ENCODE measurements around the gene DMRTC2. TPM values are rescaled to one million over a fixed set of nuclear protein-coding genes. Genes with fewer than 3 reads are reported as not detected.

DMRTC2 gene
- not detected in 2 replicates for total RNA-seq

DNA sequence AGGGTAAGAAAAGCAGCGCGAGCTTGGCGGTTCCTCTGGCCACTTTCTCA is at the start of gene DMRTC2:
Gene DMRTC2, plus strand, starts transcription at position 42 of the 50 bp plus-strand sequence. CDS start 2,387 bp downstream, outside the sequence.

DNA sequence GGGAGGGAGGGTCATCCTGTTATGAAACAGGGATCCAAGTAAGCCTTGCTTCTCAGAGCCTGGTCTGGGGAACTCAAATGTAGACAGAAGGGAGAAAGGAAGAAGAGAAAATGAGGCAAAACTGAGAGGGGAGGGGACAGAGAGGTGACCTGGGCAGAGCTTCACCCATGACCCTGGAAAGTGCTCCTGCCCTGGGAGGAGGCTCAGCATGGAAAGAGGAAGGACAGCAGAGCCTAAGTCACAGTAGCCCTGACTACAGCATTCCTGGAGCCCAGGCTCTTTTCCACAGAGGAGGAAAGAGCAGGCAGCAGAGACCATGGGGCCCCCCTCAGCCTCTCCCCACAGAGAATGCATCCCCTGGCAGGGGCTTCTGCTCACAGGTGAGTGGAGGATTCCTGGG is 48.5 kb upstream of the DMRTC2 start, which contains the start of gene CEACAM3:
Gene CEACAM3, plus strand, starts transcription at position 226 of the 400 bp plus-strand sequence. Its CDS starts 91 bp downstream, at position 317.

DNA sequence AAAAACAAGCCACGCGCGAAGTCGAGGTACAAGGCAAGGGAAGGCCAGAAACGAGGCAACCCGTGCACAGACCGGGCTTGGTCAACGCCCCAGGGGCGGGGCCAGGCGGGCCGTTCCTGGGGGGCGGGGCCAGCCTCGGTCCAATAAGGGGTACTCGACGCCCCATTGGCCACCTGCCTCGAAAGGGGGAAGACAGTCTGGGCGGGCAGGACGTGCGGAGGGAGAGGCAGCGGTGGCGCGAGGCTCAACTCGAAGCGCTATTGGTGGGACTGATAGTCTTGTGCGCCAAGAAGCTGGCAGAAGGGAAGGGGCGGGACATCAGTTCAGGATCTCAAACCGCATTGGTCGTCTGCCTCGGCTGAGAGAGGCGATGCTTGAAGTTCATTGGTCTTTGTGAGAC is 241 bp upstream of the DMRTC2 start, which contains the start of gene LYPD4:
Gene LYPD4, minus strand, starts transcription at position 83 of the 400 bp plus-strand sequence. CDS start 5,398 bp downstream, outside the sequence.

GRCh38 chr19:41859618-41860418 is 15.0 kb downstream of the DMRTC2 start, which contains the start of gene RPS19:
RPS19 (plus strand) TSS chr19:41860255; CDS start chr19:41860775, 520 bp downstream.

GRCh38 chr19:41876847-41877832 is 32.3 kb downstream of the DMRTC2 start, which contains the start of gene CD79A:
CD79A (plus strand) TSS chr19:41877279; CDS start chr19:41877305, 26 bp downstream.

DNA sequence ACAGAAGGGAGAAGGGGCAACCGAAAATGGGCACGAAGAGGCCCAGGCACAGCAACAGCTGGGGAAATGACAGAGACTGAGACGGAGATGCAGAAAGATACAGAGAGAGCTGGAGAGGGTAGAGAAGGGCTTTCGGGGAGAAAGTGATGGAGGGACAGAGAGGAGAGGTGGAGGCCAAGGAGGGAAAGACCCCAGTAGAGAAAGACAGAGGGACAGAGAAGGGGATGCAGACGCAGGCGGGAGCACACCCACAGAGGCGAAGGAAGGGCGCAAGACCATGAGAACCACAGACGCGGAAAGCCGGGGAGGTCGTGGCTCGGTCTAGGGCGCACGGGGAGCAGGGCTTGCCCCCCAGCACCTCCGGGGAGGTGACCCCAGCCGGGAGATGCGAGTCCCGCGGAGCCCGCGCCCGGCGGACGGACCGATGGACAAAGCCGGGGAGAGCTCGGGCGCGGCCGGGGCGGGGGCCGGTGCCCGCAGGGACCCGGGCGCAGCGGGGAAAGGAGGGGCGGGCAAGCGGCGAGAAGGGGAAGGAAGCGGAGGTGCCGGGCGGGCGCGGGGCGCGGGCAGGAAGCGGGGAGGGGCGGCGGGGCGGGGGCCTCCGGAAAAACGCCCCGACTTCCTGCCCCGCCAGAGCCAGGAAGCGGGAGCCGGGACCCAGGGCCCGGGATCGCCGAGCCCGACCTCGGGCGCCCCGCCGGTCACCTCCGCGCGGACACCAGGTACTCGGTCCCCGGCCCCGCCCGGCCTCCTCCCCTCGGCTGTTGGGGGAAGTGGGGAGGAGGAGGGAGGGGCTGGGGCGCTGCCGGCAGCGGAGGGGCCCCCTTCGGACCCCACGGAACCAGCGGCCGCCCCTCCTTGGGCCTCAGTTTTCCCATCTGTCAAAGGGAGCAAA is 38.0 kb downstream of the DMRTC2 start, which contains the start of gene ARHGEF1:
Gene ARHGEF1, plus strand, starts transcription at position 617 of the 895 bp plus-strand sequence. CDS start 4,899 bp downstream, outside the sequence.

Other genes with a start within 250 kb of the DMRTC2 start
- not detected in 2 replicates for gene CEACAM4, start 218.0 kb upstream of the DMRTC2 start, total RNA-seq
- gene CEACAM7, start 156.8 kb upstream of the DMRTC2 start, total RNA-seq, result not detected in 2 replicates
- gene CEACAM5, start 136.4 kb upstream of the DMRTC2 start, total RNA-seq, result not detected in 2 replicates
- gene CEACAM6, start 89.5 kb upstream of the DMRTC2 start, total RNA-seq, result not detected in 2 replicates
- gene CEACAM3, start 48.5 kb upstream of the DMRTC2 start, total RNA-seq, result not detected in 2 replicates
- gene LYPD4, start 359 bp upstream of the DMRTC2 start, total RNA-seq, result not detected in 2 replicates
- gene RPS19, start 15.2 kb downstream of the DMRTC2 start, total RNA-seq, result 959 and 1,046 TPM in 2 replicates
- gene CD79A, start 32.2 kb downstream of the DMRTC2 start, total RNA-seq, result 0.17 TPM in 1 of 2 replicates, not detected in the other
- 37.5 and 39.9 TPM in 2 replicates for gene ARHGEF1, start 38.1 kb downstream of the DMRTC2 start, total RNA-seq
- under 0.01 TPM in 1 of 2 replicates, not detected in the other for gene ERFL, start 83.4 kb downstream of the DMRTC2 start, total RNA-seq
- 135 and 204 TPM in 2 replicates for gene RABAC1, start 114.3 kb downstream of the DMRTC2 start, total RNA-seq
- under 0.01 and 0.15 TPM in 2 replicates for gene ATP1A3, start 149.2 kb downstream of the DMRTC2 start, total RNA-seq
- 0.58 and 0.66 TPM in 2 replicates for gene GRIK5, start 225.2 kb downstream of the DMRTC2 start, total RNA-seq
- gene ZNF574, start 231.1 kb downstream of the DMRTC2 start, total RNA-seq, result 10.8 and 15.7 TPM in 2 replicates

Measured in smooth muscle cell of trachea (primary cell).